WERI-Rb-1 (cell line): ENCODE data around the gene AXDND1.

ENCODE experiments used
- DNase-seq: peaks from one replicate; pipeline ENCODE4 v3.0.0-alpha.2; 2020
- H3K27ac ChIP-seq: fragments of 250-450 bp; sonication (Bioruptor Pico); 2 replicates; pipeline ENCODE4 v1.5.1; 2020; ENCODE audit warnings: mild to moderate bottlenecking, moderate library complexity
- H3K27me3 ChIP-seq: fragments of 250-450 bp; sonication (Bioruptor Pico); 2 replicates; pipeline ENCODE4 v1.5.1; 2021; ENCODE audit warnings: mild to moderate bottlenecking, low read depth, moderate library complexity; ENCODE audit not compliant: insufficient read depth, severe bottlenecking
- H3K36me3 ChIP-seq: fragments of 250-450 bp; sonication (Bioruptor Pico); 2 replicates; pipeline ENCODE4 v1.5.1; 2020; ENCODE audit warnings: mild to moderate bottlenecking, moderate library complexity
- H3K4me3 ChIP-seq: 2 replicates; pipeline ENCODE4 v1.5.1; 2011; ENCODE audit warnings: low read depth, mild to moderate bottlenecking, control low read depth, low read length
- H3K9me3 ChIP-seq: fragments of 250-450 bp; sonication (Bioruptor Pico); 2 replicates; pipeline ENCODE4 v1.5.1; 2021; ENCODE audit warnings: mild to moderate bottlenecking, moderate library complexity; ENCODE audit not compliant: severe bottlenecking
- TF ChIP-seq, protein P1 (sequence below): IDR thresholded peaks from 2 replicates; pipeline ENCODE4 v1.5.1; 2011; ENCODE audit warnings: low read depth, mild to moderate bottlenecking, control low read depth, inconsistent platforms, low read length

Gene AXDND1

DNA sequence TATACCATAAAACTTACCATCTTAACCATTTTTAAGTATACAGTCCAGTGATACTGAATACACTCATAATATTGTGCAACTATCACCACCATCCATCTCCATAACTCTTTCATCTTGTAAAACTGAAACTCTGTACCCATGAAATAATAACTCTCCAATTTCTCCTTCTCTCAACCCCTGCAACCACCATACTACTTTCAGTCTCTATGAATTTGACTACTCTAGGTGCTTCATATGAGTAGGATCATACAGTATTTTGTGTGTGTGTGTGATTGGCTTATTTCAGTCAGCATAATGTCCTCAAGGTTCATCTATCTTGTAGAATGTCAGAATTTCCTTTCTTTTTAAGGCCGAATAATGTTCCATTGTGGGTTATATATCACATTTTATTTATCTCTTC lies 192.3 kb downstream of the AXDND1 start:
- TF ChIP-seq, protein P1, sequence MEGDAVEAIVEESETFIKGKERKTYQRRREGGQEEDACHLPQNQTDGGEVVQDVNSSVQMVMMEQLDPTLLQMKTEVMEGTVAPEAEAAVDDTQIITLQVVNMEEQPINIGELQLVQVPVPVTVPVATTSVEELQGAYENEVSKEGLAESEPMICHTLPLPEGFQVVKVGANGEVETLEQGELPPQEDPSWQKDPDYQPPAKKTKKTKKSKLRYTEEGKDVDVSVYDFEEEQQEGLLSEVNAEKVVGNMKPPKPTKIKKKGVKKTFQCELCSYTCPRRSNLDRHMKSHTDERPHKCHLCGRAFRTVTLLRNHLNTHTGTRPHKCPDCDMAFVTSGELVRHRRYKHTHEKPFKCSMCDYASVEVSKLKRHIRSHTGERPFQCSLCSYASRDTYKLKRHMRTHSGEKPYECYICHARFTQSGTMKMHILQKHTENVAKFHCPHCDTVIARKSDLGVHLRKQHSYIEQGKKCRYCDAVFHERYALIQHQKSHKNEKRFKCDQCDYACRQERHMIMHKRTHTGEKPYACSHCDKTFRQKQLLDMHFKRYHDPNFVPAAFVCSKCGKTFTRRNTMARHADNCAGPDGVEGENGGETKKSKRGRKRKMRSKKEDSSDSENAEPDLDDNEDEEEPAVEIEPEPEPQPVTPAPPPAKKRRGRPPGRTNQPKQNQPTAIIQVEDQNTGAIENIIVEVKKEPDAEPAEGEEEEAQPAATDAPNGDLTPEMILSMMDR = no peak
- H3K36me3 ChIP-seq = no peaks in the 10 kb centered on the region
- H3K9me3 ChIP-seq = no peaks in the 10 kb centered on the region
- no peak for DNase-seq
- peaks cover 5% of the 10 kb centered on the region for H3K27me3 ChIP-seq
- H3K27ac ChIP-seq = no peak overlapping the region
- H3K4me3 ChIP-seq = no peak overlapping the region

DNA sequence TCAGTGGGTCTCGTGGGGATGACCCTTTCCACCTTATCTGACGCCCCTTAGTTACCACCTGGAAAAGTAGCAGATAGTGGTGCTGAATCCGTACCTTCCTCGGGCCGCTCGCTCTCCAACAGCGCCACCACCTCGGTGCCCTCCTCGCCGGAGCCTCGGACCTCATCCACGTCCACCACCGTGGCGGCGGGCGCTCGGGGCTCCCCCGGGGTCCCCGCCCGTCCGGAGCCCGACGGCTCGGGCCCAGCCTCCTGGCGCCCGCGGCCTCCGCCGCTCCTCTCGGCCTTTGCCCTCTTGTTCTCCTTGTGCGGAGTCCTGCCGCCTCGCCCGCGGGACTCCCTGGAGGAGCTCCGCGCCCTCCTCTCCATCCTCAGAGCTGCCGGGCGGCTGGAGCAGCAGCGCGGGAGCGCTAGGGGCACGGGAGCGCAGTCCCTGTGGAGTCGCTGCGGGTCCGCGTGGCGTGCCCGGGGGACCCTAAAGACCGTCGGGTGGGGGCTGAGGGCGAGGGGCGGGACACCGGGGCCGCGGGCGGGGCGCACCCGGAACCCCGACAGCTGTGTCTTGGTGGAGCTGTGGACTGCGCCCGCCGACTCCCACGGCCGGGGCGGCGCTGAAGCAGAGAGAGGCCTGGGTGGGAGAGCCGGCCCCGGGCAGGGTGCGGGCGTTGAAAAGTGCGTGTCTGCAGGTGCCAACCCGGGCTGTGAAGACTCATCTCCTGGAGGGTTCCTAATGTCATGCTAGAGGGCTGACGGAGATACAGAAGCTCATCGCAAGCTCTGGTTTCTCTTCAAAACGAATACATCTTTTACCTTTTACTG lies 209.9 kb downstream of the AXDND1 start, which contains the start of gene NPHS2:
NPHS2 (minus strand) TSS at position 452 of the 818 bp plus-strand sequence; CDS start at position 368, 84 bp downstream.
- no peak for DNase-seq
- Histone ChIP-seq H3K9me3 (peaks cover 9% of the 10 kb centered on the region), H3K36me3 (no peaks in the 10 kb centered on the region), H3K4me3 (no peak within 1 kb of the TSS), H3K27ac (no peak within 1 kb of the TSS), H3K27me3 (peaks cover 56% of the 10 kb centered on the region)
- TF ChIP-seq, protein P1 = no peak

DNA sequence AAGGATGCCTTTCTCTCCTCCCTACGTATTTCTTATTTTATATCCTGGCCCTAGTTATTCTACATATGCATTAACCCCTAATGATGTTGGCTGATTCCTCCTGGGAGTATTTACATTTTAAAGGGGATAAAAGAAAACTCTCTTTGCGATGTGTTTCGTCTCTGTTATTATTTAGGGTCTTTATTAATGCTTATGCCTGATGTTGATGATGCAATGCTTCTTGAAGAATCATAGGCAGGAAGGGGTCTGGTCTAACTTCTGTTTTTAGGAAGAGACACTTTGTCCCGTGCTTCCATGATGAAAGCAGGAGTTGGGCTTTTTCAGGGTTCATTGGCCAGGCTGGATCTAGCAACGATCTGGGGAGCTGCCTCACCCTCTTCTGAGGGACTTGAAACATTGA lies 210.7 kb downstream of the AXDND1 start:
- TF ChIP-seq, protein P1 = no peak
- Histone ChIP-seq H3K36me3 (no peaks in the 10 kb centered on the region), H3K27me3 (peaks cover 56% of the 10 kb centered on the region), H3K4me3 (no peak overlapping the region), H3K27ac (no peak overlapping the region), H3K9me3 (peaks cover 9% of the 10 kb centered on the region)
- DNase-seq = no peak

DNA sequence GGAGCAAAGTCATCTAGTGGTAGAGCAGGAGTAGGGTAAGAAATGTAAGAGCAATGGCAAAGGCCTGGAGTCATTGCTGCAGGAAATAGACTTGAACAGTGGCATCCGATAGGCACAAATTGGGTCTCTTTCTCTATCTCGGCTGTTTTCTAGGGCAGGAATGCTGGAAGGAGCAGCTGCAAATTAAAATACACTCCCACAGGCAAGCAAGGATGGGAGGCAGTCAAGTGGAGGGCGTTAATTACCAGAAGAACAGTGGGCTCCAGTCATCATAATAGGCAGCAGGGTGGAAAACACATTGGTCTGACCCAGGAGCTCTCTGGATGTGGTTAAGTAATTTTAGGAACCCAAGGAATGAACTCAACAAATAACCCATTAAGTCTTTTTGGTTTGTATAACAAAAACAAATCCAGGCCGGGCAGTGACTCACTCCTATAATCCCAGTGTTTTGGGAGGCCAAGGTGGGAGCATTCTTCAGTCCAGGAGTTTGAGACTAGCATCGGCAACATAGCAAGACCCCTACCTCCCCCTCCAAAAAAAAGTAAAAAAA lies 218.1 kb downstream of the AXDND1 start:
- Histone ChIP-seq H3K9me3 (peaks cover 3% of the 10 kb centered on the region), H3K4me3 (no peak overlapping the region), H3K27me3 (peaks cover 12% of the 10 kb centered on the region), H3K36me3 (no peaks in the 10 kb centered on the region), H3K27ac (no peak overlapping the region)
- TF ChIP-seq, protein P1 = no peak
- no peak for DNase-seq

DNA sequence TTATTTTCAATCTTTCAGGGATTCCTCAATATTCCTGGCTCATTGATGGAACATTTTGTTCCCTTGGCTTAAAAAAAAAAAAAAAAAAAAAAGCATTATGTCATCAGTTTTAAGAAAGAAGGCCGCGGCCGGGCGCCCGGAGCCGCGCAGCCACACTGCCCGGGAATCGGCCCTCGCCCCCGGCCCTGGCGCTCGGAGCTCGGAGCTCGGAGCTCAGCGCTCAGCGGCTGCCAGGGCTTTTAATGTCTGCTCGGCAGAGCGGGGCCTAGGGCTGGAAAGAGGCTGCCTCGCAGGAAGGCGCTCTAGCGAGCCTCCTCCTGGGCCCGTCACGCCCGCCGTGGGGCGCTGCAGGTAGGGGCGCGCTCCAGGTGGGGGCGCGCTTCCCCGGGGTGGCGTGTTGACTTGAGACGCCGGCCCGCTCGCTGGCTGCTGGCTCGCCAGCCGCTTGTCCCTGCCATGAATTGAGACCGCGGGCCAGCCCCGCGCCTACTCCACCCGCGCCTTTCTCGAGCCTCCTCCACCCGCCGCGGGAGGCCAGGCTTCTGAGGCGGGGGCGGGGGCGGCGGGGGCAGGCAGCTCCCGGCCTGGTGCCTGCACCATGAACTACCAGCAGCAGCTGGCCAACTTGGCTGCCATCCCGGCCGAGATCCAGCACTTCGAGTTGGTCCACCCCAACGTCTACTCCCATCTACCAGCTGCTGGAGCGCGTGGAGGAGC lies 220.5 kb downstream of the AXDND1 start:
- H3K27me3 ChIP-seq = peaks cover 7% of the 10 kb centered on the region
- no peak for DNase-seq
- peaks cover 3% of the 10 kb centered on the region for H3K9me3 ChIP-seq
- no peaks in the 10 kb centered on the region for H3K36me3 ChIP-seq
- TF ChIP-seq, protein P1 = no peak
- no peak overlapping the region for H3K4me3 ChIP-seq
- no peak overlapping the region for H3K27ac ChIP-seq
